Thyroid gland (tissue), 4 donors: ENCODE data around the gene PIF1.

Experiments used
- POLR2A ChIP-seq, 2 donors: fragments of 450-650 bp; IDR thresholded peaks; one replicate each; pipeline ENCODE4 v1.6.1; 2017; ENCODE audit warnings: antibody characterized with exemption in 2 of 2, mild to moderate bottlenecking in 2 of 2, moderate library complexity in 1 of 2
- TF ChIP-seq, protein P1 (sequence below), 6 experiments: fragments of 200-600 bp in 3 of 6; fragments of 450-650 bp in 3 of 6; sonication (generic) in 3 of 6; IDR thresholded peaks; one replicate each; pipeline ENCODE4 v1.5.1; 2016 to 2019; ENCODE audit warnings: antibody characterized with exemption in 6 of 6, mild to moderate bottlenecking in 2 of 6, inconsistent platforms in 1 of 6, moderate library complexity in 1 of 6

DNA sequence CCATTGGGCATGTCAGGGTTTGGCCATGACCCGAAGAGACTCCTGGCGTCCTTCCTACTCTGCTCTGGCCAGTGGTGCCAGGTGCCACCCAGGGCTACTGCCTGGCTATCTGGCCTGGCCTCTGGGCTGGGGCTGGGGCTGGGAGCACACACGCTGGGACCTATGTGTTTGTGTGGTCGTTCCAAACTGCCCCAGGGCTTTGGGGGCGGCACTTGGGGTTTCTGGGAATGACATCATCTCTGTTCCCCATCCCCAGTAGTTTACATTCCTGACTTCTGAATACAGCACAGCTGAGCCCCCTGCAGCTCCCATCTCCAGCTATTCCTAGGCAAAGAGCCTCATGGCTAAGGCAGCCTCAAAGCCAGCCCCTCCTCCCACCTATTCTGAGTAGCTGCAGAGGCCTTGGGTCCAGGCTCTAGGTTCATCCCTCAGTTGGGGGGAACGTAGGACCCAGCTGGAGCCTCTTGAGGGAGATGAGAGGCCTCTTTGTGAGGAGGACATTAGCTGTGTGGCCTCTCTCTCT is 40.6 kb upstream of the PIF1 start:
- TF ChIP-seq, protein P1, sequence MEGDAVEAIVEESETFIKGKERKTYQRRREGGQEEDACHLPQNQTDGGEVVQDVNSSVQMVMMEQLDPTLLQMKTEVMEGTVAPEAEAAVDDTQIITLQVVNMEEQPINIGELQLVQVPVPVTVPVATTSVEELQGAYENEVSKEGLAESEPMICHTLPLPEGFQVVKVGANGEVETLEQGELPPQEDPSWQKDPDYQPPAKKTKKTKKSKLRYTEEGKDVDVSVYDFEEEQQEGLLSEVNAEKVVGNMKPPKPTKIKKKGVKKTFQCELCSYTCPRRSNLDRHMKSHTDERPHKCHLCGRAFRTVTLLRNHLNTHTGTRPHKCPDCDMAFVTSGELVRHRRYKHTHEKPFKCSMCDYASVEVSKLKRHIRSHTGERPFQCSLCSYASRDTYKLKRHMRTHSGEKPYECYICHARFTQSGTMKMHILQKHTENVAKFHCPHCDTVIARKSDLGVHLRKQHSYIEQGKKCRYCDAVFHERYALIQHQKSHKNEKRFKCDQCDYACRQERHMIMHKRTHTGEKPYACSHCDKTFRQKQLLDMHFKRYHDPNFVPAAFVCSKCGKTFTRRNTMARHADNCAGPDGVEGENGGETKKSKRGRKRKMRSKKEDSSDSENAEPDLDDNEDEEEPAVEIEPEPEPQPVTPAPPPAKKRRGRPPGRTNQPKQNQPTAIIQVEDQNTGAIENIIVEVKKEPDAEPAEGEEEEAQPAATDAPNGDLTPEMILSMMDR (IDR thresholded peaks at IDR 0.05): no peak
- no peak for TF ChIP-seq POLR2A (IDR thresholded peaks at IDR 0.05)
